Lung (tissue), 12 donors: Measurements from ENCODE around the gene TOM1L2. TPM values are rescaled to one million over a fixed set of nuclear protein-coding genes. Genes with fewer than 3 reads are reported as not detected.

Source experiments
- ATAC-seq: fragments of 200-7000 bp; cut with Tn5 transposase; one replicate; pipeline ENCODE4 v1.9.1; 2020; ENCODE audit warnings: moderate number of reproducible peaks; ENCODE audit not compliant: insufficient read depth, low FRiP score
- DNase-seq, 3 donors: peaks; one replicate each; pipeline ENCODE4 v3.0.0-alpha.2; 2013 to 2017
- H3K27ac ChIP-seq, 2 donors: one replicate each; pipeline ENCODE4 v1.5.1; 2013; ENCODE audit warnings: mild to moderate bottlenecking in 2 of 2, moderate library complexity in 2 of 2, control low read depth in 1 of 2, inconsistent platforms in 1 of 2, low read depth in 1 of 2, low read length in 1 of 2
- H3K27me3 ChIP-seq, 3 donors: one replicate each; pipeline ENCODE4 v1.5.1; 2013; ENCODE audit warnings: low read length in 2 of 3; ENCODE audit not compliant: control insufficient read depth in 3 of 3, insufficient read depth in 3 of 3
- H3K36me3 ChIP-seq, 4 donors: one replicate each; pipeline ENCODE4 v1.5.1; 2013; ENCODE audit warnings: low read length in 4 of 4, mild to moderate bottlenecking in 1 of 4, moderate library complexity in 1 of 4; ENCODE audit not compliant: control insufficient read depth in 4 of 4, insufficient read depth in 4 of 4
- H3K4me1 ChIP-seq, 5 donors: one replicate each; pipeline ENCODE4 v1.5.1; 2013; ENCODE audit warnings: low read length in 5 of 5, mild to moderate bottlenecking in 2 of 5, moderate library complexity in 1 of 5; ENCODE audit not compliant: control insufficient read depth in 5 of 5, insufficient read depth in 5 of 5
- H3K4me3 ChIP-seq: one replicate; pipeline ENCODE4 v1.5.1; 2013; ENCODE audit warnings: mild to moderate bottlenecking, control low read depth, moderate library complexity
- H3K9ac ChIP-seq, 2 donors: one replicate each; pipeline ENCODE4 v1.5.1; 2013; ENCODE audit warnings: low read length in 2 of 2, control low read depth in 1 of 2; ENCODE audit not compliant: insufficient read depth in 1 of 2
- H3K9me3 ChIP-seq, 4 donors: one replicate each; pipeline ENCODE4 v1.5.1; 2013; ENCODE audit warnings: low read length in 3 of 4, mild to moderate bottlenecking in 1 of 4, moderate library complexity in 1 of 4; ENCODE audit not compliant: control insufficient read depth in 4 of 4, insufficient read depth in 3 of 4
- WGBS, 2 donors: extraction: QIAGEN DNeasy Blood & Tissue Kit; methylation state at CpG; one replicate each; pipeline ENCODE4 v1.1.7; 2013; 5-methylcytosine and 5-hydroxymethylcytosine counted together
- polyA plus RNA-seq, 2 donors: library from polyadenylated mRNA; stranded (reverse); fragments of 200-250 nt; gene quantifications; one replicate each; pipeline ENCODE4 v1.2.1, GENCODE V29; 2013
- total RNA-seq, 2 donors: library from RNA; depleted of rRNA in 1 of 2; stranded (reverse); fragments of >200 nt in 1 of 2; gene quantifications; one replicate each; pipeline ENCODE4 v1.2.1, GENCODE V29; 2014 to 2021
- TF ChIP-seq, protein P1 (sequence below): IDR thresholded peaks from 2 replicates; pipeline ENCODE4 v1.5.1; 2012; ENCODE audit warnings: mild to moderate bottlenecking; ENCODE audit errors: control extremely low read depth, extremely low read depth
- donor health status: control.
- donor health status: control.
- donor health status: Bipolar disorder and iron deficiency.
- donor health status: healthy.
- donor health status: DM: yes; HTN: yes; CAD: no.

Gene TOM1L2
- total and polyA plus RNA-seq, 4 donors = 21.5 to 56.5 (median 35.8) TPM

DNA sequence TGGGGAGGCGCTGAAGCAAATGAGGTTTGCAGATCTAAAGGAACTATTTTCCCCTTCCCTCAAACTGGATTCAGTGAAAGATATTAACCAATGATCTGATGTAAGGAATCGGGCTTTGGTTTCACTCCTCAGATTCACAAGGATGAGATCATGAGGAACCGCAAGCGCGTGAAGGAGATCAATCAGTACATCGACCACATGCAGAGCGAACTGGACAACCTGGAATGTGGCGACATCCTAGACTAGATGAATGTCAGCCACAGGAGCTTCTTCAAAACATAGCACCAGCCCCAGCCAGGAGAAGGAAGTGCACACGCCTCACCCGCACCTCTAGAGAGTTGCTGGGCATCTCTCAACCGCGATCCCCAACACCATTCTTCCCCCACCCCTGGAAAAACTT is 44.2 kb upstream of the TOM1L2 start:
- DNase-seq (no peak), ATAC-seq (no peak)
- H3K4me1 ChIP-seq = peaks cover 0 to 10% (median 0%) of the 10 kb centered on the region in 5 donors
- H3K27me3 ChIP-seq = no peaks in the 10 kb centered on the region
- H3K4me3 ChIP-seq = no peak overlapping the region
- H3K9me3 ChIP-seq = no peaks in the 10 kb centered on the region
- H3K27ac ChIP-seq = no peak overlapping the region
- H3K36me3 ChIP-seq = peaks cover 0 to 17% (median 5%) of the 10 kb centered on the region in 4 donors
- TF ChIP-seq, protein P1, sequence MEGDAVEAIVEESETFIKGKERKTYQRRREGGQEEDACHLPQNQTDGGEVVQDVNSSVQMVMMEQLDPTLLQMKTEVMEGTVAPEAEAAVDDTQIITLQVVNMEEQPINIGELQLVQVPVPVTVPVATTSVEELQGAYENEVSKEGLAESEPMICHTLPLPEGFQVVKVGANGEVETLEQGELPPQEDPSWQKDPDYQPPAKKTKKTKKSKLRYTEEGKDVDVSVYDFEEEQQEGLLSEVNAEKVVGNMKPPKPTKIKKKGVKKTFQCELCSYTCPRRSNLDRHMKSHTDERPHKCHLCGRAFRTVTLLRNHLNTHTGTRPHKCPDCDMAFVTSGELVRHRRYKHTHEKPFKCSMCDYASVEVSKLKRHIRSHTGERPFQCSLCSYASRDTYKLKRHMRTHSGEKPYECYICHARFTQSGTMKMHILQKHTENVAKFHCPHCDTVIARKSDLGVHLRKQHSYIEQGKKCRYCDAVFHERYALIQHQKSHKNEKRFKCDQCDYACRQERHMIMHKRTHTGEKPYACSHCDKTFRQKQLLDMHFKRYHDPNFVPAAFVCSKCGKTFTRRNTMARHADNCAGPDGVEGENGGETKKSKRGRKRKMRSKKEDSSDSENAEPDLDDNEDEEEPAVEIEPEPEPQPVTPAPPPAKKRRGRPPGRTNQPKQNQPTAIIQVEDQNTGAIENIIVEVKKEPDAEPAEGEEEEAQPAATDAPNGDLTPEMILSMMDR = no peak
- 95 to 98% methylated on average over 12 of the region's 12 CpGs for WGBS, 2 donors
- no peak overlapping the region for H3K9ac ChIP-seq

DNA sequence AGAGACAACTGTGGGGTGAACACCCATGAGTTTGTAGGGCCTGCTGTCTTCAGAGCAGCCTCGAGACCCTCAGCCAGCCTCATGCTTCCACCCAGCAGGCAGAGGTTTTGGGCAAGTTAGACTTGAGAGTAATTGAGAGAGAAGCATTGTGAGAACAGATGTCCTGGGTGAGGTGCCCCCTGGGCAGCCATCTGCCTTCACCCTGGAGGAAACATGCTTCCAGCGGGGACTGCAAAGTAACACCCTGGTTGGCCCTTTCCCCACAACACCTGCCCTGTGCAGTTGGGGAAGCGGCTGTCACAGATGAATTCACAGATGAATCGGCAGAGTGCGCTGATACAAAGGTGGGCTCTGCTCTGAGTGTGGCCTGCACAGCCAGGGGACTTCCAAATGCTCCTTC is 43.4 kb upstream of the TOM1L2 start:
- WGBS, 2 donors = 97 to 98% methylated on average over 5 of the region's 5 CpGs
- TF ChIP-seq, protein P1 = no peak
- DNase-seq (no peak), ATAC-seq (no peak)
- Histone ChIP-seq H3K36me3 (peaks cover 0 to 14% (median 5%) of the 10 kb centered on the region in 4 donors), H3K27me3 (no peaks in the 10 kb centered on the region), H3K4me3 (no peak overlapping the region), H3K9ac (no peak overlapping the region), H3K27ac (no peak overlapping the region), H3K4me1 (peaks cover 0 to 10% (median 0%) of the 10 kb centered on the region in 5 donors), H3K9me3 (no peaks in the 10 kb centered on the region)

DNA sequence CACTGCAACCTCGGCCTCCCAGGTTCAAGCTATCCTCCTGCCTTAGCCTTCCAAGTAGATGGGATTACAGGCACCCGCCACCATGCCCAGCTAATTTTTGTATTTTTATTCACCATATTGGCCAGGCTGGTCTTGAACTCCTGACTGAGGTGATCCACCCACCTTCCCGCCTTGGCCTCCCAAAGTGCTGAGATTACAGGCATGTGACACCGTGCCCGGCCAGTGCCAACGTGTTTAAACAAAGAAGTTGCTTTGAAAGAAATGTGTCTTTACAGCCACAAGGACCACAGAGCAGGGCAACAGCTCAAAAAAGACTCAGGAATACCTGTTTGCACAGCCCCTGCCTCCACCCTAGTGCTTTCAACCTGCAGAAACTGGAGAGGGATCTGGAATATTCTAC is 41.8 kb upstream of the TOM1L2 start:
- no peak overlapping the region for H3K4me3 ChIP-seq
- no peaks in the 10 kb centered on the region for H3K27me3 ChIP-seq
- DNase-seq (no peak), ATAC-seq (no peak)
- WGBS, 2 donors = 92 to 94% methylated on average over 6 of the region's 6 CpGs
- no peaks in the 10 kb centered on the region for H3K9me3 ChIP-seq
- TF ChIP-seq, protein P1 = no peak
- peaks cover 0 to 19% (median 8%) of the 10 kb centered on the region in 4 donors for H3K36me3 ChIP-seq
- H3K9ac ChIP-seq = no peak overlapping the region
- H3K27ac ChIP-seq = no peak overlapping the region
- H3K4me1 ChIP-seq = no peaks in the 10 kb centered on the region

DNA sequence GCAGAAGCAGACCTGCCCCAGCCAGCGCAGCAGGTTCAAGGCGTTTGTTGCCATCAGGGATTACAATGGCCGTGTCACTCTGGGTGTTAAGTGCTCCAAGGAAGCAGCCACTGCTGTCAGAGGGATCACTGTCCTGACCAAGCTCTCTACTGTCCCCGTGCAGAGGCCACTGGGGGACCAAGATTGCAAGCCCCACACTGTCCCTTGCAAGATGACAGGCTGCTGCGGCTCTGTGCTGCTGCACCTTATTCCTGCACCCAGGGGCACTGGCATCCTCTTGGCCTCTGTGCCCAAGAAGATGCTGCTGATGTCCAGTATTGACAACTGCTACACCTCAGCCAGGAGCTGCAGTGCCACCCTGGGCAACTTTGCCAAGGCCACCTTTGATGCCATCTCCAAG is 39.1 kb upstream of the TOM1L2 start:
- Histone ChIP-seq H3K4me3 (no peak overlapping the region), H3K9ac (no peak overlapping the region), H3K9me3 (no peaks in the 10 kb centered on the region), H3K27me3 (no peaks in the 10 kb centered on the region), H3K27ac (no peak overlapping the region), H3K36me3 (peaks cover 0 to 27% (median 8%) of the 10 kb centered on the region in 4 donors), H3K4me1 (no peaks in the 10 kb centered on the region)
- TF ChIP-seq, protein P1 = no peak
- WGBS, 2 donors = 93 to 97% methylated on average over 5 of the region's 5 CpGs
- ATAC-seq (no peak), DNase-seq (no peak)
